Measurements from ENCODE around the gene ZCCHC14. TPM values are rescaled to one million over a fixed set of nuclear protein-coding genes. Genes with fewer than 3 reads are reported as not detected.

ZCCHC14 gene
- polyA plus RNA-seq, 2 of the 4 experiments (the other 2 are of a cell fraction), result 3.8 to 7.3 TPM

GRCh38 chr16:87409781-87410180 lies 83.0 kb downstream of the ZCCHC14 start:
- ATAC-seq, result no peak
- Histone ChIP-seq H3K9me3 (no peaks in the 10 kb centered on the region), H3K4me2 (no peak overlapping the region), H3K4me1 (no peaks in the 10 kb centered on the region), H3K4me3 (no peak overlapping the region), H3K27ac (no peak overlapping the region)
- 92% methylated on average over 13 of the region's 13 CpGs for WGBS (ENCODE audit: missing lambda C conversion rate)
- CTCF ChIA-PET, result interaction anchor here (1.0 to 1.7 kb wide), 2 partner anchors 161 to 226 kb away, joined by 3 to 12 read pairs; no protein-coding TSS in a partner anchor
- TF ChIP-seq MAFK (IDR thresholded peaks at IDR 0.05; ENCODE audit: partially characterized antibody) (no peak), HEYL (CRISPR knock-in tag; IDR thresholded peaks at IDR 0.05) (no peak), CTCF (IDR thresholded peaks at IDR 0.05) (no peak), JUN (IDR thresholded peaks at IDR 0.05) (no peak), SMC3 (IDR thresholded peaks at IDR 0.05) (no peak), EP300 (IDR thresholded peaks at IDR 0.05) (no peak), CHD4 (IDR thresholded peaks at IDR 0.05; ENCODE audit: borderline replicate concordance) (no peak), POLR2AphosphoS2 (conservative IDR thresholded peaks at IDR 0.05; ENCODE audit: low read length) (no peak), RARB (CRISPR knock-in tag; IDR thresholded peaks at IDR 0.05) (no peak), CBX2 (IDR thresholded peaks at IDR 0.05; ENCODE audit: borderline replicate concordance, low read depth) (no peak), FOSL2 (IDR thresholded peaks at IDR 0.05) (no peak), FOSL2 (CRISPR knock-in tag; IDR thresholded peaks at IDR 0.05) (no peak), TFCP2L1 (CRISPR knock-in tag; IDR thresholded peaks at IDR 0.05) (no peak), HOXB5 (CRISPR knock-in tag; IDR thresholded peaks at IDR 0.05) (no peak)
- TF ChIP-seq, protein P1, sequence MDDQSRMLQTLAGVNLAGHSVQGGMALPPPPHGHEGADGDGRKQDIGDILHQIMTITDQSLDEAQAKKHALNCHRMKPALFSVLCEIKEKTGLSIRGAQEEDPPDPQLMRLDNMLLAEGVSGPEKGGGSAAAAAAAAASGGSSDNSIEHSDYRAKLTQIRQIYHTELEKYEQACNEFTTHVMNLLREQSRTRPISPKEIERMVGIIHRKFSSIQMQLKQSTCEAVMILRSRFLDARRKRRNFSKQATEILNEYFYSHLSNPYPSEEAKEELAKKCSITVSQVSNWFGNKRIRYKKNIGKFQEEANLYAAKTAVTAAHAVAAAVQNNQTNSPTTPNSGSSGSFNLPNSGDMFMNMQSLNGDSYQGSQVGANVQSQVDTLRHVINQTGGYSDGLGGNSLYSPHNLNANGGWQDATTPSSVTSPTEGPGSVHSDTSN (IDR thresholded peaks at IDR 0.05), result no peak
- TF ChIP-seq, protein P2, sequence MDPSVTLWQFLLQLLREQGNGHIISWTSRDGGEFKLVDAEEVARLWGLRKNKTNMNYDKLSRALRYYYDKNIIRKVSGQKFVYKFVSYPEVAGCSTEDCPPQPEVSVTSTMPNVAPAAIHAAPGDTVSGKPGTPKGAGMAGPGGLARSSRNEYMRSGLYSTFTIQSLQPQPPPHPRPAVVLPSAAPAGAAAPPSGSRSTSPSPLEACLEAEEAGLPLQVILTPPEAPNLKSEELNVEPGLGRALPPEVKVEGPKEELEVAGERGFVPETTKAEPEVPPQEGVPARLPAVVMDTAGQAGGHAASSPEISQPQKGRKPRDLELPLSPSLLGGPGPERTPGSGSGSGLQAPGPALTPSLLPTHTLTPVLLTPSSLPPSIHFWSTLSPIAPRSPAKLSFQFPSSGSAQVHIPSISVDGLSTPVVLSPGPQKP (IDR thresholded peaks at IDR 0.05; ENCODE audit: low read depth, low read length), result no peak
- POLR2A ChIA-PET, result no interaction called here
- DNase-seq (ENCODE audit: low read depth in 1 of 2, low spot score in 1 of 2), result no peak
- FAIRE-seq, result no peak

DNA sequence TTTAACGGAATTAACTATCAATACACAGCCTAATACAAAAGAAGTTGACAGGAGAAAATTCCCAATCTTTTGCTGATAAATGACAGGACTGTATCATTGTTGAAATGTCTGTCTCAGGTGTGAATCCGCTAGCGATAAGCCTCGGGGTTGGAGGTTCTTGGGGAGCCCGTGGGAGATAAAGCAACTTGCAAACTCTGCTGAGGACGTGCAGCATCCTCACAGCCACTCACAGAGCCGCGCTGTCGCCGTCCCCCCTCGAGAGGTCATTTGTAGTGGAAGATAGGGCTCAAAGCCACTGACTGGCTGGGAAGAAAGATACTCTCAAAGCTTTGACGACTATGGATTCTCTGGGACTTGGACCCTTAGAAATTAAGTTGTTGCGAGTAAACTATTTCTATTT lies 83.7 kb downstream of the ZCCHC14 start:
- no peak overlapping the region for H3K4me2 ChIP-seq
- ChIA-PET CTCF (interaction anchor here (0.6 to 1.7 kb wide), 2 partner anchors 13 to 227 kb away, joined by 3 to 12 read pairs; no protein-coding TSS in a partner anchor), POLR2A (no interaction called here)
- TF ChIP-seq POLR2A (IDR thresholded peaks at IDR 0.05; ENCODE audit: low read length), result no peak
- no peak for TF ChIP-seq FOSB (CRISPR knock-in tag; IDR thresholded peaks at IDR 0.05)
- no peak for TF ChIP-seq ZSCAN20 (CRISPR knock-in tag; IDR thresholded peaks at IDR 0.05)
- no peak for TF ChIP-seq JUN (IDR thresholded peaks at IDR 0.05)
- TF ChIP-seq FOSL2 (IDR thresholded peaks at IDR 0.05), result no peak
- TF ChIP-seq FOSL2 (CRISPR knock-in tag; IDR thresholded peaks at IDR 0.05), result no peak
- no peak for TF ChIP-seq BCL3 (IDR thresholded peaks at IDR 0.05)
- H3K4me1 ChIP-seq, result no peaks in the 10 kb centered on the region
- H3K9me3 ChIP-seq, result no peaks in the 10 kb centered on the region
- DNase-seq (ENCODE audit: low read depth in 1 of 2, low spot score in 1 of 2) (no peak), ATAC-seq (no peak), FAIRE-seq (no peak)
- H3K4me3 ChIP-seq, result no peak overlapping the region
- WGBS (ENCODE audit: missing lambda C conversion rate), result 92% methylated on average over 13 of the region's 13 CpGs
- H3K27ac ChIP-seq, result no peak overlapping the region

Measured in A549 (cell line).